ENCODE data around the gene SYNE3.

DNA sequence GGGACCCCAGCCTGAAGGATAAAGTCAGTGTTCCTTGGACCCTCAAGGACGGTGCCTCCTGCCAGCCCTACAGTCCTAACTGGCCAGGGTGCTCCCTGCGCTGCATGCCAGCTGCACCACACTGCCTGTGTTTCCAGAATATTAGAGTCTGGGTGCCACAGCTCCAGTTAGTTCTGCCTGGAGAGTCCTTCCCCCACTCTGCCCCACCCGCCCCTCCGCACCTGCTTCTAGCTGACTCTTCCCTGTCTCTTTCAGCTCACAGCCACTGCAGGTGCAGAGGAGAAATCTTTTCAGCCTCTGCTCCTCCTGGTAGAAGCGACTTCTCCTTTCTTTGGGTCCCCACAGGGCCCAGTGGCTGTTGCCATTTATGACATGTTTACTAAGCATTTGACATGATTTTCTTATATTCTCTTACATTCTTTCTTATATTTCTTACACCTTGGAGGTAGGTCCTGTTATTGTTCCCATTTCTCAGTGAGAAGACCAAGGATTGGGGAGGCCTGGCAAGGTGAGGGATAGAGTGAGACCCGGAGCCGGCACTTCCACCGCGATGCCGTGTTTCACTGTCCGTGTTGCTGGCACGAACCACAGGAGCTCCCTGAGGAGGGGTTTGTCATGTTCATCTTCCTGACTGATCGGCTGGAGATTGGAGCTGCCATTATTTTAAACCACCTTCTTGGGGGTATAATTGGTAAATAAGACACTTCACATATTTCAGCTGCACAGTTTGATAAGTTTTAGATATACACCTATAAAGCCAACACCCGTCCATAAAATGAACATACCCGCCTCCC is 29.4 kb downstream of the SYNE3 start:
- TF ChIP-seq POLR2A (IDR thresholded peaks at IDR 0.05) = no peak
- TF ChIP-seq, protein P1, sequence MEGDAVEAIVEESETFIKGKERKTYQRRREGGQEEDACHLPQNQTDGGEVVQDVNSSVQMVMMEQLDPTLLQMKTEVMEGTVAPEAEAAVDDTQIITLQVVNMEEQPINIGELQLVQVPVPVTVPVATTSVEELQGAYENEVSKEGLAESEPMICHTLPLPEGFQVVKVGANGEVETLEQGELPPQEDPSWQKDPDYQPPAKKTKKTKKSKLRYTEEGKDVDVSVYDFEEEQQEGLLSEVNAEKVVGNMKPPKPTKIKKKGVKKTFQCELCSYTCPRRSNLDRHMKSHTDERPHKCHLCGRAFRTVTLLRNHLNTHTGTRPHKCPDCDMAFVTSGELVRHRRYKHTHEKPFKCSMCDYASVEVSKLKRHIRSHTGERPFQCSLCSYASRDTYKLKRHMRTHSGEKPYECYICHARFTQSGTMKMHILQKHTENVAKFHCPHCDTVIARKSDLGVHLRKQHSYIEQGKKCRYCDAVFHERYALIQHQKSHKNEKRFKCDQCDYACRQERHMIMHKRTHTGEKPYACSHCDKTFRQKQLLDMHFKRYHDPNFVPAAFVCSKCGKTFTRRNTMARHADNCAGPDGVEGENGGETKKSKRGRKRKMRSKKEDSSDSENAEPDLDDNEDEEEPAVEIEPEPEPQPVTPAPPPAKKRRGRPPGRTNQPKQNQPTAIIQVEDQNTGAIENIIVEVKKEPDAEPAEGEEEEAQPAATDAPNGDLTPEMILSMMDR (IDR thresholded peaks at IDR 0.05) = no peak
